Aorta (tissue), 5 donors: ENCODE results near the gene RABGAP1L. TPM values are rescaled to one million over a fixed set of nuclear protein-coding genes. Genes with fewer than 3 reads are reported as not detected.

Experiments used
- ATAC-seq: fragments of 200-7000 bp; cut with Tn5 transposase; one replicate; pipeline ENCODE4 v1.9.1; 2022; ENCODE audit warnings: moderate library complexity; ENCODE audit not compliant: low FRiP score
- DNase-seq, 2 donors: peaks; one replicate each; pipeline ENCODE4 v3.0.0-alpha.2; 2020
- H3K27ac ChIP-seq, 2 donors: one replicate each; pipeline ENCODE4 v1.5.1; 2013; ENCODE audit warnings: low read length in 2 of 2, mild to moderate bottlenecking in 2 of 2, moderate library complexity in 2 of 2, control low read depth in 1 of 2, inconsistent platforms in 1 of 2, low read depth in 1 of 2
- H3K27me3 ChIP-seq, 2 donors: one replicate each; pipeline ENCODE4 v1.6.1; 2013; ENCODE audit warnings: control low read depth in 1 of 2, low read length in 1 of 2, mild to moderate bottlenecking in 1 of 2, moderate library complexity in 1 of 2; ENCODE audit not compliant: insufficient read depth in 2 of 2, control insufficient read depth in 1 of 2
- H3K36me3 ChIP-seq, 2 donors: one replicate each; pipeline ENCODE4 v1.6.1; 2013; ENCODE audit warnings: control low read depth in 1 of 2, low read length in 1 of 2, mild to moderate bottlenecking in 1 of 2; ENCODE audit not compliant: insufficient read depth in 2 of 2, control insufficient read depth in 1 of 2
- H3K4me1 ChIP-seq, 2 donors: one replicate each; pipeline ENCODE4 v1.6.1; 2013; ENCODE audit warnings: low read length in 2 of 2, control low read depth in 1 of 2, mild to moderate bottlenecking in 1 of 2, moderate library complexity in 1 of 2; ENCODE audit not compliant: insufficient read depth in 2 of 2, control insufficient read depth in 1 of 2
- H3K4me3 ChIP-seq, 2 donors: one replicate each; pipeline ENCODE4 v1.5.1; 2013; ENCODE audit warnings: low read length in 2 of 2, control low read depth in 1 of 2, mild to moderate bottlenecking in 1 of 2
- H3K9me3 ChIP-seq: one replicate; pipeline ENCODE4 v1.6.1; 2013; ENCODE audit warnings: mild to moderate bottlenecking, low read length; ENCODE audit not compliant: control insufficient read depth
- WGBS, 2 donors: extraction: QIAGEN DNeasy Blood & Tissue Kit; methylation state at CpG; one replicate each; pipeline ENCODE4 v1.1.7; 2013; 5-methylcytosine and 5-hydroxymethylcytosine counted together
- intact Hi-C, 2 donors: fragments of 100-400 bp; cut with DNase I; formaldehyde crosslinking; loops; one replicate each; pipeline versions ENCODE4 v1.14.2 to v1.15.0; 2022
- polyA plus RNA-seq, 2 donors: library from polyadenylated mRNA; stranded (reverse); fragments of 200-250 nt; gene quantifications; one replicate each; pipeline ENCODE4 v1.2.3, GENCODE V29; 2013
- total RNA-seq, 2 donors: library from RNA; stranded (reverse); fragmentation: NEBNext Ultra II Directional; extraction: Animal tissue kit (Norgen Biotek cat#: 25700); gene quantifications; one replicate each; pipeline ENCODE4 v1.2.1, GENCODE V29; 2021
- donor health status: healthy with polysubstance abuse.
- donor health status: Bipolar disorder and iron deficiency.
- donor health status: DM: no; HTN: no; CAD: no.
- donor health status: DM: no; HTN: no; CAD: no.
- donor health status: DM: yes; HTN: yes; CAD: no.

Gene RABGAP1L
- total and polyA plus RNA-seq, 4 donors, result 14.8 to 56.4 (median 38.4) TPM

GRCh38 chr1:174198202-174198601 lies 38.9 kb downstream of the RABGAP1L start:
- no peak overlapping the region for H3K4me3 ChIP-seq
- DNase-seq (no peak), ATAC-seq (no peak)
- H3K27me3 ChIP-seq, result no peaks in the 10 kb centered on the region
- intact Hi-C loops, result loop anchor here in 1 of 2 donors (10.0 kb wide), 1 partner anchor 173 kb away; the partner anchor contains the start of gene RC3H1
- no peak overlapping the region for H3K27ac ChIP-seq
- no peaks in the 10 kb centered on the region for H3K4me1 ChIP-seq
- no peaks in the 10 kb centered on the region for H3K9me3 ChIP-seq
- H3K36me3 ChIP-seq, result no peaks in the 10 kb centered on the region

DNA sequence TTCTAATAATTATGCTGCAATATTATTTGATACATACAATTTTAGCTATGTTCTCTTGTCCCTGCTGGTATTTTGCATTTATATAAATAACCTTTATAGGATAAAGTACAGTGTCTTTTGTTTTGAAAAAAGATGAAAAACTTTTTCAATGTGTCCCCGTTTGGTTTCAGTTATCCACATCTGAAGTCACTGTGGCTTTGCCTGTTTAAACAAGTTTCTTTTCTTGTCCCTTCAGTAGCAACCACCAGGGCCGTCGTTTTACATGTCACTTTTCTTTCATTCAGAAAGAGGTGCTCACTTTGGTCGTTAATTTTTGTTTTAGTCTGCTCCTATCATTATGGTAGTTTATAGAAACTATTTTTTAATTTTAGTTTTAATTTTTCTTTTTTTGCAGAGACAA lies 41.4 kb downstream of the RABGAP1L start:
- ATAC-seq (no peak), DNase-seq (no peak)
- Histone ChIP-seq H3K4me3 (no peak overlapping the region), H3K27ac (no peak overlapping the region), H3K27me3 (no peaks in the 10 kb centered on the region), H3K4me1 (no peaks in the 10 kb centered on the region), H3K9me3 (no peaks in the 10 kb centered on the region), H3K36me3 (no peaks in the 10 kb centered on the region)
- 72 to 82% methylated on average over 4 of the region's 4 CpGs for WGBS, 2 donors
- intact Hi-C loops, result no loop called here

- H3K27me3 ChIP-seq, result no peaks in the 10 kb centered on the region
- WGBS, 2 donors, result 93% methylated on average over 7 of the region's 7 CpGs
- no peaks in the 10 kb centered on the region for H3K36me3 ChIP-seq
- H3K27ac ChIP-seq, result no peak overlapping the region
- DNase-seq, result no peak
- intact Hi-C loops, result no loop called here
- H3K4me3 ChIP-seq, result no peak overlapping the region
- ATAC-seq, result no peak
- H3K9me3 ChIP-seq, result no peaks in the 10 kb centered on the region
- H3K4me1 ChIP-seq, result no peaks in the 10 kb centered on the region
These were observed 45.5 kb downstream of the RABGAP1L start for GRCh38 chr1:174204697-174205308.

GRCh38 chr1:174206148-174206836 lies 47.0 kb downstream of the RABGAP1L start:
- peak overlapping the region in 1 of 2 donors; percentile 43 for H3K27ac ChIP-seq
- no peak for ATAC-seq

DNA sequence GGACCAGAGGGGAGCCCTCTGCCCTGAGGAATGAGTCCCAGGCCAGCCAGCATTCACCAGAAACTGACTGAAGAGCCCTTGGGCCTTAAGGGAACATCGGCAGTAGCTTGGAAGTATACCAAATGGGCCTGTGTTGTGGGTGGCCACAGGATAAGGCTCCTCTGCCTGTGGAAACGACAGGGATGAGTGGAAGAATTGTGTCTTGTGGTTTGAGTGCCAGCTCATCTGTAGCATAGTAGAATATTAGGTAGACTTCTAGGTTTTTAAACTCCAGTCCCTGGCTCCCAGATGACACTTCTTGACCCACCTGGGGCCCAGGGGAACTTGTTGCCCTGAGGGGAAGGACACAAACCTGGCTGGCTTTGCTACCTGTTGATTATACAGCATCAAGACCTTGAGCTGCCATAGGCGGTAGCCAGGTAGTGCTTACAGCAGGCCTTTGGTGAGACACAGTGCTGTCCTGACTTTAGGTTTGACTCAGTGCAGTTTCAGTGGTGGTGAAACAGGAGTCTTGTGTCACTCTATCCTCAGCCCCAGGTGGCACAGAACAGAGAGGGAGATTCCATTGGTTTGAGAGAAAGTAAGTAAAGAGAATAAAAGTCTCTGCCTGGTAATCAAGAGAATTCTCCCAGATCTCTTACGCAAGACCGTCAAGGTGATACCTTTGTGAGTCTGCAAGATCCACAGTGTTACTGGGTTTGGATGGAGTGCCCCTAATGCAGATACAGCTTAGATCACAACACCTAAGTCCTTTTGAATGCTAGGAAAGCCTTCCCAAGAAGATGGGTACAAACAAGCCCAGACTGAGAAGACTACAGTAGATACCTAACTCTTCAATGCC lies 50.2 kb downstream of the RABGAP1L start:
- no peak for ATAC-seq

More at GRCh38 chr1:174206148-174206836, 47.0 kb downstream of the RABGAP1L start:
- Histone ChIP-seq H3K27me3 (no peaks in the 10 kb centered on the region), H3K9me3 (no peaks in the 10 kb centered on the region), H3K36me3 (no peaks in the 10 kb centered on the region), H3K4me3 (no peak overlapping the region), H3K4me1 (no peaks in the 10 kb centered on the region)
- WGBS, 2 donors, result 47 to 63% methylated on average over 5 of the region's 5 CpGs
- intact Hi-C loops, result no loop called here
- no peak for DNase-seq

GRCh38 chr1:174211486-174211885 lies 52.2 kb downstream of the RABGAP1L start:
- no peak for ATAC-seq
- H3K27ac ChIP-seq, result no peak overlapping the region
- intact Hi-C loops, result loop anchor here (10.0 kb wide), 2 partner anchors 207 to 777 kb away; no protein-coding TSS in a partner anchor
- H3K4me1 ChIP-seq, result no peaks in the 10 kb centered on the region
- H3K27me3 ChIP-seq, result no peaks in the 10 kb centered on the region
- H3K4me3 ChIP-seq, result no peak overlapping the region
- no peaks in the 10 kb centered on the region for H3K9me3 ChIP-seq
- no peak for DNase-seq
- no peaks in the 10 kb centered on the region for H3K36me3 ChIP-seq

More for the DNA sequence above, 50.2 kb downstream of the RABGAP1L start:
- Histone ChIP-seq H3K4me1 (no peaks in the 10 kb centered on the region), H3K27me3 (no peaks in the 10 kb centered on the region), H3K9me3 (no peaks in the 10 kb centered on the region), H3K4me3 (no peak overlapping the region), H3K27ac (no peak overlapping the region), H3K36me3 (no peaks in the 10 kb centered on the region)
- intact Hi-C loops, result loop anchor here (10.0 kb wide), 2 partner anchors 205 to 775 kb away; no protein-coding TSS in a partner anchor
- no peak for DNase-seq
- 96 to 97% methylated on average over 5 of the region's 5 CpGs for WGBS, 2 donors

- WGBS, 2 donors, result 95 to 98% methylated on average over 2 of the region's 2 CpGs
- H3K36me3 ChIP-seq, result no peaks in the 10 kb centered on the region
- no peaks in the 10 kb centered on the region for H3K27me3 ChIP-seq
- DNase-seq (no peak), ATAC-seq (no peak)
- no peaks in the 10 kb centered on the region for H3K4me1 ChIP-seq
- H3K27ac ChIP-seq, result no peak overlapping the region
- no peak overlapping the region for H3K4me3 ChIP-seq
- no peaks in the 10 kb centered on the region for H3K9me3 ChIP-seq
- intact Hi-C loops, result loop anchor here (10.0 kb wide), 2 partner anchors 211 to 781 kb away; no protein-coding TSS in a partner anchor
These were observed 56.4 kb downstream of the RABGAP1L start for GRCh38 chr1:174215766-174216165.

DNA sequence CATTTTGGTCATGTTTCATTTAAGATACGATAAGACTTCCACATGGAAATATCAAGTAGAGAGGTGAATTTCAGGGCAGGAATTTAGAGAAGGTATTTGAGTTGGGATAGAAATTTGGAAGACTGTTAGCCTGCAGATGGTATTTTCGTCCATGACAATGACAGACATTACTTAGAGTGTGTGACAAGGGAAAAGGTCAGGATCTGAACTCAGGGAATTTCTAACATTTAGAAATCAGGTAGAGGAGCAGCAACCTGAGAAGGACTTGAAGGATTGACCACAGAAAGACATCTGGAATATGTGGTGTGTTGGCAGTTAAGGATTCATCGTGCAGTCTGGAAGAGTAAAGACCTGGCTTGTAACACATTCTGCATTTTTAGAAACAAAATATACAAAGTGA lies 57.9 kb downstream of the RABGAP1L start:
- intact Hi-C loops, result loop anchor here (10.0 kb wide), 2 partner anchors 212 to 782 kb away; no protein-coding TSS in a partner anchor
- WGBS, 2 donors, result 11 to 23% methylated on average over 3 of the region's 3 CpGs
- DNase-seq, result no peak
- H3K36me3 ChIP-seq, result no peaks in the 10 kb centered on the region
- H3K9me3 ChIP-seq, result no peaks in the 10 kb centered on the region
- no peak overlapping the region for H3K27ac ChIP-seq
- H3K4me3 ChIP-seq, result no peak overlapping the region
- no peaks in the 10 kb centered on the region for H3K4me1 ChIP-seq
- ATAC-seq, result no peak
- no peaks in the 10 kb centered on the region for H3K27me3 ChIP-seq
